Upper lobe of left lung (tissue), 6 donors: ENCODE data around the gene S100A7. TPM values are rescaled to one million over a fixed set of nuclear protein-coding genes. Genes with fewer than 3 reads are reported as not detected.

Source experiments
- ATAC-seq, 2 donors: fragments of 200-7000 bp; cut with Tn5 transposase; one replicate each; pipeline ENCODE4 v1.9.1; 2022; ENCODE audit warnings: mild to moderate bottlenecking in 2 of 2, moderate library complexity in 2 of 2; ENCODE audit not compliant: low FRiP score in 2 of 2
- DNase-seq, 2 donors: peaks; one replicate each; pipeline ENCODE4 v3.0.0-alpha.2; 2019 to 2020
- H3K27ac ChIP-seq, 4 donors: fragments of 200-600 bp; sonication (generic); one replicate each; pipeline ENCODE4 v1.5.1; 2016 to 2019
- H3K27me3 ChIP-seq, 4 donors: fragments of 200-600 bp; sonication (generic); one replicate each; pipeline ENCODE4 v1.5.1; 2017 to 2019
- H3K36me3 ChIP-seq, 4 donors: fragments of 200-600 bp; sonication (generic); one replicate each; pipeline ENCODE4 v1.5.1; 2016 to 2019
- H3K4me1 ChIP-seq, 4 donors: fragments of 200-600 bp; sonication (generic); one replicate each; pipeline ENCODE4 v1.5.1; 2018 to 2019
- H3K4me3 ChIP-seq, 4 donors: fragments of 200-600 bp; sonication (generic); one replicate each; pipeline ENCODE4 v1.5.1; 2017 to 2019; ENCODE audit warnings: mild to moderate bottlenecking in 2 of 4, moderate library complexity in 1 of 4
- H3K9me3 ChIP-seq, 4 donors: fragments of 200-600 bp; sonication (generic); one replicate each; pipeline ENCODE4 v1.5.1; 2018 to 2019
- CTCF ChIP-seq, 6 experiments: fragments of 450-650 bp in 4 of 6; fragments of 200-600 bp in 2 of 6; sonication (generic) in 2 of 6; IDR thresholded peaks; one replicate each; pipeline ENCODE4 v1.5.1; 2016 to 2019; ENCODE audit warnings: antibody characterized with exemption in 6 of 6
- EP300 ChIP-seq, 4 donors: sonication (generic); formaldehyde crosslinking; IDR thresholded peaks; one replicate each; pipeline ENCODE4 v1.5.1; 2017; ENCODE audit warnings: antibody characterized with exemption in 4 of 4, control low read depth in 2 of 4
- POLR2A ChIP-seq, 4 donors: fragments of 450-650 bp; IDR thresholded peaks; one replicate each; pipeline ENCODE4 v1.5.1; 2016 to 2017; ENCODE audit warnings: antibody characterized with exemption in 4 of 4, mild to moderate bottlenecking in 2 of 4
- POLR2AphosphoS5 ChIP-seq, 2 donors: sonication (generic); formaldehyde crosslinking; IDR thresholded peaks; one replicate each; pipeline ENCODE4 v1.5.1; 2017; ENCODE audit warnings: antibody characterized with exemption in 2 of 2
- WGBS, 2 donors: methylation state at CpG; one replicate each; pipeline ENCODE4 v1.1.5; 2017 to 2018; 5-methylcytosine and 5-hydroxymethylcytosine counted together
- total RNA-seq, 6 donors: library from RNA; depleted of rRNA in 4 of 6; stranded (reverse); fragments of >200 nt in 4 of 6; gene quantifications; one replicate each; pipeline versions ENCODE4 v1.1.0 to v1.2.1, GENCODE V29; 2016 to 2021
- donor health status: DM: no; HTN: no; CAD: no; lungs with moderate emphysema.
- donor health status: DM: no; HTN: yes; CAD: no; lungs with severe emphysema.

Gene S100A7
- total RNA-seq, 6 donors from 2014 or later, result not detected

- Histone ChIP-seq H3K9me3 (no peaks in the 10 kb centered on the region), H3K4me3 (no peak overlapping the region), H3K27ac (no peak overlapping the region), H3K4me1 (peaks cover 0 to 6% (median 2%) of the 10 kb centered on the region in 4 donors), H3K27me3 (no peaks in the 10 kb centered on the region), H3K36me3 (no peaks in the 10 kb centered on the region)
- WGBS, 2 donors, result 67 to 90% methylated on average over 3 to 6 of the region's 6 CpGs
- TF ChIP-seq POLR2A (IDR thresholded peaks at IDR 0.05), result no peak
- no peak for TF ChIP-seq POLR2AphosphoS5 (IDR thresholded peaks at IDR 0.05)
- ATAC-seq, result no peak
- DNase-seq, result no peak
Observed at GRCh38 chr1:153495536-153495935, 35.1 kb upstream of the S100A7 start.

GRCh38 chr1:153494976-153495535 lies 34.6 kb upstream of the S100A7 start:
- H3K4me1 ChIP-seq, result peaks cover 0 to 6% (median 2%) of the 10 kb centered on the region in 4 donors
- no peak overlapping the region for H3K4me3 ChIP-seq
- peak; percentile 74 to 77 for ATAC-seq
- H3K9me3 ChIP-seq, result no peaks in the 10 kb centered on the region
- peak in 1 of 2 donors; percentile 63 for DNase-seq
- no peak overlapping the region for H3K27ac ChIP-seq
- no peaks in the 10 kb centered on the region for H3K27me3 ChIP-seq
- 37 to 47% methylated on average over 5 to 6 of the region's 6 CpGs for WGBS, 2 donors
- H3K36me3 ChIP-seq, result no peaks in the 10 kb centered on the region
- TF ChIP-seq CTCF (IDR thresholded peaks at IDR 0.05), result peak; percentile 82 to 92 (median 88)
- no peak for TF ChIP-seq POLR2AphosphoS5 (IDR thresholded peaks at IDR 0.05)

- no peak overlapping the region for H3K4me3 ChIP-seq
- H3K27ac ChIP-seq, result no peak overlapping the region
- H3K36me3 ChIP-seq, result no peaks in the 10 kb centered on the region
- TF ChIP-seq EP300 (IDR thresholded peaks at IDR 0.05) (no peak), POLR2A (IDR thresholded peaks at IDR 0.05) (no peak), CTCF (IDR thresholded peaks at IDR 0.05) (no peak), POLR2AphosphoS5 (IDR thresholded peaks at IDR 0.05) (no peak)
- 74 to 81% methylated on average over 6 of the region's 6 CpGs for WGBS, 2 donors
- no peaks in the 10 kb centered on the region for H3K27me3 ChIP-seq
- no peak for ATAC-seq
- no peaks in the 10 kb centered on the region for H3K9me3 ChIP-seq
- H3K4me1 ChIP-seq, result peaks cover 0 to 6% (median 2%) of the 10 kb centered on the region in 4 donors
- no peak for DNase-seq
Observed at GRCh38 chr1:153493343-153493960, 33.0 kb upstream of the S100A7 start.

- Histone ChIP-seq H3K27me3 (no peaks in the 10 kb centered on the region), H3K9me3 (no peaks in the 10 kb centered on the region), H3K27ac (peak overlapping the region in 3 of 4 donors; percentile 28 to 59 (median 35)), H3K4me1 (peaks cover 0 to 6% (median 2%) of the 10 kb centered on the region in 4 donors), H3K4me3 (no peak overlapping the region), H3K36me3 (no peaks in the 10 kb centered on the region)
- peak; percentile 23 to 84 for ATAC-seq
- 48 to 50% methylated on average over 11 to 12 of the region's 12 CpGs for WGBS, 2 donors
- no peak for DNase-seq
- TF ChIP-seq POLR2A (IDR thresholded peaks at IDR 0.05), result no peak
- no peak for TF ChIP-seq POLR2AphosphoS5 (IDR thresholded peaks at IDR 0.05)
- no peak for TF ChIP-seq CTCF (IDR thresholded peaks at IDR 0.05)
- TF ChIP-seq EP300 (IDR thresholded peaks at IDR 0.05), result no peak
Observed at GRCh38 chr1:153490272-153491051, 30.0 kb upstream of the S100A7 start.

GRCh38 chr1:153488731-153489130 lies 28.3 kb upstream of the S100A7 start:
- 19 to 21% methylated on average over 4 of the region's 4 CpGs for WGBS, 2 donors
- H3K27me3 ChIP-seq, result no peaks in the 10 kb centered on the region
- H3K4me3 ChIP-seq, result no peak overlapping the region
- H3K27ac ChIP-seq, result no peak overlapping the region
- H3K4me1 ChIP-seq, result peaks cover 0 to 4% (median 0%) of the 10 kb centered on the region in 4 donors
- TF ChIP-seq POLR2A (IDR thresholded peaks at IDR 0.05), result no peak
- no peak for TF ChIP-seq POLR2AphosphoS5 (IDR thresholded peaks at IDR 0.05)
- no peak for TF ChIP-seq EP300 (IDR thresholded peaks at IDR 0.05)
- TF ChIP-seq CTCF (IDR thresholded peaks at IDR 0.05), result no peak
- ATAC-seq, result no peak
- H3K36me3 ChIP-seq, result no peaks in the 10 kb centered on the region
- no peak for DNase-seq
- H3K9me3 ChIP-seq, result no peaks in the 10 kb centered on the region
